Mesothelial cell of epicardium (in vitro differentiated cells): ENCODE results near the gene PPIL6. TPM values are rescaled to one million over a fixed set of nuclear protein-coding genes. Genes with fewer than 3 reads are reported as not detected.

Experiments
- DNase-seq, 2 experiments: peaks; one replicate each; pipeline ENCODE4 v3.0.0; 2021; ENCODE audit warnings: low spot score in 2 of 2; ENCODE audit not compliant: unreplicated experiment in 2 of 2
- H3K27ac Mint-ChIP-seq: 2 replicates; pipeline ENCODE4 v1.8.0; 2021; ENCODE audit warnings: mixed read lengths
- H3K27me3 Mint-ChIP-seq: 2 replicates; pipeline ENCODE4 v1.8.0; 2021; ENCODE audit warnings: low read depth, mixed read lengths
- H3K36me3 Mint-ChIP-seq: 2 replicates; pipeline ENCODE4 v1.8.0; 2021; ENCODE audit warnings: mixed read lengths
- H3K4me1 Mint-ChIP-seq: 2 replicates; pipeline ENCODE4 v1.8.0; 2021; ENCODE audit warnings: mixed read lengths
- H3K4me3 Mint-ChIP-seq: 2 replicates; pipeline ENCODE4 v1.8.0; 2021; ENCODE audit warnings: mild to moderate bottlenecking, moderate library complexity, mixed read lengths
- H3K9me3 Mint-ChIP-seq: 2 replicates; pipeline ENCODE4 v1.8.0; 2021; ENCODE audit warnings: mixed read lengths
- total RNA-seq: library from RNA; stranded (reverse); gene quantifications from 3 replicates; pipeline ENCODE4 v1.2.1, GENCODE V29; 2021
- TF ChIP-seq, protein P1 (sequence below): fragments of 200-600 bp; sonication (generic); IDR thresholded peaks from one replicate; pipeline ENCODE4 v1.5.0; 2021; ENCODE audit warnings: antibody characterized with exemption; ENCODE audit not compliant: unreplicated experiment

The PPIL6 gene
- total RNA-seq, 1 donor from 2014 or later: 4.8 TPM

DNA sequence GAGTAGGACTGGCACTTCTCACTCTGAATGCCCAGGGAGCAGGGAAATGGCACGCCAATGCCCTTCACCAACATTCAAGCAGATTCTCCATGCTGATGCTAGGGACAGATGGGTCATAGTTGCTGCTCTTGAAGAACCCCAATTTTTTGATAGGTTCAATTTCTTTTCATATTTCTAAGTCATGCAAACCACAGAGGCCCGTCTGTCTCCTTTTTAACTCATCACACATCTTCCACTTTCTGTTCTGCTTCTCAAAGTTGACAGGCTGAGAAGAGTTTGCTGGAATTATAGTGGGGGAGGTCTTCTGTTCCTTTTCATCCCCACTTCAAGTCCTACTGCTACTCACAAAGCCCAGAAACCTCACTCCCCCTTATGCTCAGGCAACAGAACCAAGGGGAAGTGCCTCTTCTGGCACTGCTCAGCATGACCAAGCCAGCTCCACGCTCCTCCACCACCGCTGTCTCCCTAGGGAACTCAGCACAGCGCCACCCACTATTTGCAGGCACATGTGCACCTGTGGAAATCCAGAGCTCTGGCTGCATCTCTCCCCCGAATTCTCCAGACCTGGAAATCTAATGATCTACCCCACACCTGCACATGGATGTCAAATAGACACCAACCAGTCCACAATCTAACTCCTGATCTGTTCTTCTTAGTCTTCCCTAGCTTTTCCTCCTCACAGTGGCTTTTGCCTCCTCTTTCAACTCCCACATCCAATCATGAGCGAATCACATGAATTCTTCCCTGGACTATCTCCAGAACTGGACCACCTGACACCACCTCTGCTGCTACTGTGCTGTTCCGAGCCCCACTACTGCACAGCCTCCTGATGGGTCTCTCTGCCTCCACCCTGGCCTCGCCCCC, 31.9 kb upstream of the PPIL6 start:
- Mint-ChIP-seq H3K27ac (no peak overlapping the region), H3K4me3 (no peak overlapping the region), H3K36me3 (peaks cover 48% of the 10 kb centered on the region), H3K9me3 (no peaks in the 10 kb centered on the region), H3K4me1 (peaks cover under 1% of the 10 kb centered on the region), H3K27me3 (no peaks in the 10 kb centered on the region)
- TF ChIP-seq, protein P1, sequence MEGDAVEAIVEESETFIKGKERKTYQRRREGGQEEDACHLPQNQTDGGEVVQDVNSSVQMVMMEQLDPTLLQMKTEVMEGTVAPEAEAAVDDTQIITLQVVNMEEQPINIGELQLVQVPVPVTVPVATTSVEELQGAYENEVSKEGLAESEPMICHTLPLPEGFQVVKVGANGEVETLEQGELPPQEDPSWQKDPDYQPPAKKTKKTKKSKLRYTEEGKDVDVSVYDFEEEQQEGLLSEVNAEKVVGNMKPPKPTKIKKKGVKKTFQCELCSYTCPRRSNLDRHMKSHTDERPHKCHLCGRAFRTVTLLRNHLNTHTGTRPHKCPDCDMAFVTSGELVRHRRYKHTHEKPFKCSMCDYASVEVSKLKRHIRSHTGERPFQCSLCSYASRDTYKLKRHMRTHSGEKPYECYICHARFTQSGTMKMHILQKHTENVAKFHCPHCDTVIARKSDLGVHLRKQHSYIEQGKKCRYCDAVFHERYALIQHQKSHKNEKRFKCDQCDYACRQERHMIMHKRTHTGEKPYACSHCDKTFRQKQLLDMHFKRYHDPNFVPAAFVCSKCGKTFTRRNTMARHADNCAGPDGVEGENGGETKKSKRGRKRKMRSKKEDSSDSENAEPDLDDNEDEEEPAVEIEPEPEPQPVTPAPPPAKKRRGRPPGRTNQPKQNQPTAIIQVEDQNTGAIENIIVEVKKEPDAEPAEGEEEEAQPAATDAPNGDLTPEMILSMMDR: no peak
- DNase-seq: no peak

DNA sequence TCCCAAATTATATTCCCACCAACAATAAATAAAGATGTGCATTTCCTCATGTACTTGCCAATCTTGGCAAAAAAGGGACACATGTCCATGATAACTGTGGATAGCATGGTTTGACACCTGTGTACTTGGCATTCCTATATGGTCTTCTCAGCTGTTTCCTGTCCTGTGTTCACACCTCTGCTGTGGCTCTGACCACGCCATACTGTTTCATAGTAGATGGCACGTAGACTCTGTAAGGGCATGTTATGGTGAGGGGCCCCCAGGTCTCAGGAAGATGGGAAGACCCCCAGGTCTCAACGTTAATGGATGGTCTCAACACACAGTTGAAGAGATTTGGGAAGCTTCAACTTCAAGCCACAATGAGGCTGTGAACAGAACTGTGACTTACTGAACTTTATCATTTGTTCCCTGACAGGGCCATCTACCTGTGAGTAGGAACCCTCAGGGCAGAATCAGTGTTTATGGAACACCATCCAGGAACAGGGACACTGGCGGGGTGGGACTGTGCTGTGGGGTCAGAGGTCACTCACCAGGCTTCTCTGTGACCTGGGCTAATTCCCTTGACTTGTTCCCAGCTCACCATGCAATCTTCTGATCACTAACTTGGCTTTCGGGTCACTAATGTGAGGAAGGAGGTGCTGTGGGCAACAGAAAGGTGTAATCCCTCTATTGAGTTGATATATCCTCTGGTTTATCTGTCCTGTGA, 30.8 kb upstream of the PPIL6 start:
- Mint-ChIP-seq H3K36me3 (peaks cover 49% of the 10 kb centered on the region), H3K4me3 (no peak overlapping the region), H3K27ac (no peak overlapping the region), H3K9me3 (no peaks in the 10 kb centered on the region), H3K4me1 (no peaks in the 10 kb centered on the region), H3K27me3 (no peaks in the 10 kb centered on the region)
- no peak for DNase-seq
- TF ChIP-seq, protein P1: no peak

- Mint-ChIP-seq H3K36me3 (peaks cover 43% of the 10 kb centered on the region), H3K27ac (no peak overlapping the region), H3K4me3 (no peak overlapping the region), H3K4me1 (no peaks in the 10 kb centered on the region), H3K9me3 (no peaks in the 10 kb centered on the region), H3K27me3 (no peaks in the 10 kb centered on the region)
- TF ChIP-seq, protein P1: no peak
- no peak for DNase-seq
These were observed 29.3 kb upstream of the PPIL6 start for GRCh38 chr6:109469591-109470189.

DNA sequence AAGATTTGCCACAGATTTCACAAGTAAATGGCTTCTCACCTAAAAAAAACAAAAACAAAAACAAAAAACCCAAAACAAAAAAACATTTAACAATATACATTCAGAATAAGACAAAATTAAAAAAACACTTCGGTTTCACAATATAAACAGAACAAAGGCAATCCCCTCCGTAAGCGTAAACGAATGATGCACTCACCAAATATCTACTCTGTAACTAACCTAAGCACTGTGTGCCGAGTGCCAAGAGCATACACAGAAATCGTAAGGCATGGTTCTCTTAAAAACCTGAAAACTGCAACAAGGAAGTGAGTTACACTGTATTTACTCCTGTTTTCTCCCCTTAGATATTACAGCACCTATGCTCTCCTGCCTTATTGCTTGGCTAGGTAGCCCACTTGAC, 27.3 kb upstream of the PPIL6 start:
- no peaks in the 10 kb centered on the region for H3K27me3 Mint-ChIP-seq
- no peak overlapping the region for H3K27ac Mint-ChIP-seq
- H3K4me1 Mint-ChIP-seq: no peaks in the 10 kb centered on the region
- TF ChIP-seq, protein P1: no peak
- no peak for DNase-seq
- no peaks in the 10 kb centered on the region for H3K9me3 Mint-ChIP-seq
- no peak overlapping the region for H3K4me3 Mint-ChIP-seq
- peaks cover 39% of the 10 kb centered on the region for H3K36me3 Mint-ChIP-seq

- TF ChIP-seq, protein P1: no peak
- Mint-ChIP-seq H3K4me1 (no peaks in the 10 kb centered on the region), H3K36me3 (peaks cover 36% of the 10 kb centered on the region), H3K27ac (no peak overlapping the region), H3K9me3 (no peaks in the 10 kb centered on the region), H3K27me3 (no peaks in the 10 kb centered on the region), H3K4me3 (no peak overlapping the region)
- no peak for DNase-seq
These were observed 25.9 kb upstream of the PPIL6 start for GRCh38 chr6:109466212-109466923.
